Karpas-422 (cell line): ENCODE data around the gene APOC3. TPM values are rescaled to one million over a fixed set of nuclear protein-coding genes. Genes with fewer than 3 reads are reported as not detected.

ENCODE experiments used
- DNase-seq: peaks from one replicate; pipeline ENCODE4 v3.0.0-alpha.2; 2015
- H2AFZ ChIP-seq: fragments of 200-600 bp; sonication (generic); 2 replicates; pipeline ENCODE4 v1.6.1; 2014; ENCODE audit warnings: antibody characterized with exemption, low read length, mixed read lengths
- H3K27ac ChIP-seq: fragments of 200-600 bp; sonication (generic); 2 replicates; pipeline ENCODE4 v1.5.1; 2014; ENCODE audit warnings: mild to moderate bottlenecking, low read length, moderate library complexity
- H3K27me3 ChIP-seq: fragments of 200-600 bp; sonication (generic); 2 replicates; pipeline ENCODE4 v1.6.1; 2014; ENCODE audit warnings: low read length, mixed read lengths
- H3K36me3 ChIP-seq: fragments of 200-600 bp; sonication (generic); 2 replicates; pipeline ENCODE4 v1.6.1; 2014; ENCODE audit warnings: low read length, mixed read lengths; ENCODE audit not compliant: insufficient read depth
- H3K4me1 ChIP-seq: fragments of 200-600 bp; sonication (generic); 2 replicates; pipeline ENCODE4 v1.6.1; 2014; ENCODE audit warnings: mild to moderate bottlenecking, low read length, mixed read lengths
- H3K4me2 ChIP-seq: fragments of 200-600 bp; sonication (generic); 2 replicates; pipeline ENCODE4 v1.6.1; 2014; ENCODE audit warnings: low read length, low read depth, mild to moderate bottlenecking; ENCODE audit not compliant: poor library complexity, severe bottlenecking
- H3K4me3 ChIP-seq: fragments of 200-600 bp; sonication (generic); 2 replicates; pipeline ENCODE4 v1.5.1; 2014; ENCODE audit warnings: mild to moderate bottlenecking, antibody characterized with exemption, low read length, mixed read lengths
- H3K79me2 ChIP-seq: fragments of 200-600 bp; sonication (generic); 2 replicates; pipeline ENCODE4 v1.6.1; 2014; ENCODE audit warnings: mild to moderate bottlenecking, low read length, mixed read lengths
- H3K9ac ChIP-seq: fragments of 200-600 bp; sonication (generic); 2 replicates; pipeline ENCODE4 v1.6.0; 2014; ENCODE audit warnings: low read length
- H3K9me2 ChIP-seq: fragments of 200-600 bp; sonication (generic), shearing (Covaris generic); replicated peaks from 2 replicates; pipeline ENCODE4 v1.6.0; 2014; ENCODE audit warnings: mild to moderate bottlenecking, low read length, moderate library complexity; ENCODE audit not compliant: insufficient read depth
- H3K9me3 ChIP-seq: fragments of 300-700, 200-600 bp; sonication (generic); 2 replicates; pipeline ENCODE4 v1.6.1; 2014; ENCODE audit warnings: low read length, mixed read lengths
- H4K20me1 ChIP-seq: fragments of 200-600 bp; sonication (generic); 2 replicates; pipeline ENCODE4 v1.6.1; 2014; ENCODE audit warnings: mild to moderate bottlenecking, antibody characterized with exemption, low read length, low read depth; ENCODE audit not compliant: insufficient read depth
- total RNA-seq: library from RNA; depleted of rRNA; stranded (reverse); fragments of >200 nt; shearing (Covaris generic); gene quantifications from 2 replicates; pipeline ENCODE4 v1.2.3, GENCODE V29; 2014; ENCODE audit warnings: low replicate concordance

The APOC3 gene
- total RNA-seq, 1 experiment from 2014 or later: not detected

GRCh38 chr11:116823031-116823843, 6.5 kb upstream of the APOC3 start, which contains the start of gene APOA4:
Gene APOA4, minus strand, starts transcription at chr11:116823304. Its CDS starts 113 bp downstream, at chr11:116823191.
- H3K9me3 ChIP-seq: no peaks in the 10 kb centered on the region
- no peaks in the 10 kb centered on the region for H4K20me1 ChIP-seq
- H3K36me3 ChIP-seq: no peaks in the 10 kb centered on the region
- H3K4me1 ChIP-seq: no peaks in the 10 kb centered on the region
- no peaks in the 10 kb centered on the region for H3K79me2 ChIP-seq
- H3K27me3 ChIP-seq: no peaks in the 10 kb centered on the region
- no peak for DNase-seq
- no peak within 1 kb of the TSS for H3K4me2 ChIP-seq
- no peak within 1 kb of the TSS for H3K9ac ChIP-seq
- H3K9me2 ChIP-seq: no peaks in the 10 kb centered on the region
- H3K27ac ChIP-seq: no peak within 1 kb of the TSS
- H2AFZ ChIP-seq: no peak within 1 kb of the TSS
- H3K4me3 ChIP-seq: no peak within 1 kb of the TSS

- Histone ChIP-seq H3K27ac (no peak overlapping the region), H3K9me2 (no peaks in the 10 kb centered on the region), H3K36me3 (no peaks in the 10 kb centered on the region), H3K79me2 (no peaks in the 10 kb centered on the region), H3K4me3 (no peak overlapping the region), H3K9me3 (no peaks in the 10 kb centered on the region), H3K9ac (no peak overlapping the region), H3K27me3 (no peaks in the 10 kb centered on the region), H4K20me1 (no peaks in the 10 kb centered on the region), H3K4me2 (no peak overlapping the region), H2AFZ (no peak overlapping the region), H3K4me1 (no peaks in the 10 kb centered on the region)
- DNase-seq: no peak
These were observed 4.3 kb upstream of the APOC3 start for GRCh38 chr11:116825434-116825833.

- H3K27me3 ChIP-seq: no peaks in the 10 kb centered on the region
- no peak overlapping the region for H2AFZ ChIP-seq
- H3K4me1 ChIP-seq: no peaks in the 10 kb centered on the region
- no peak overlapping the region for H3K4me3 ChIP-seq
- no peak overlapping the region for H3K4me2 ChIP-seq
- no peaks in the 10 kb centered on the region for H3K9me3 ChIP-seq
- no peak for DNase-seq
- no peaks in the 10 kb centered on the region for H3K79me2 ChIP-seq
- no peaks in the 10 kb centered on the region for H4K20me1 ChIP-seq
- no peak overlapping the region for H3K9ac ChIP-seq
- no peak overlapping the region for H3K27ac ChIP-seq
- H3K9me2 ChIP-seq: no peaks in the 10 kb centered on the region
- no peaks in the 10 kb centered on the region for H3K36me3 ChIP-seq
These were observed 3.6 kb upstream of the APOC3 start for GRCh38 chr11:116825854-116826750.

- Histone ChIP-seq H3K9me2 (no peaks in the 10 kb centered on the region), H3K4me1 (no peaks in the 10 kb centered on the region), H3K9me3 (no peaks in the 10 kb centered on the region), H3K4me2 (no peak overlapping the region), H3K79me2 (no peaks in the 10 kb centered on the region), H2AFZ (no peak overlapping the region), H3K4me3 (no peak overlapping the region), H3K27ac (no peak overlapping the region), H3K9ac (no peak overlapping the region), H3K36me3 (no peaks in the 10 kb centered on the region), H4K20me1 (no peaks in the 10 kb centered on the region), H3K27me3 (no peaks in the 10 kb centered on the region)
- DNase-seq: no peak
These were observed 2.8 kb upstream of the APOC3 start for GRCh38 chr11:116826751-116827431.

- no peaks in the 10 kb centered on the region for H3K79me2 ChIP-seq
- no peaks in the 10 kb centered on the region for H3K27me3 ChIP-seq
- no peaks in the 10 kb centered on the region for H3K4me1 ChIP-seq
- no peak for DNase-seq
- H3K4me3 ChIP-seq: no peak overlapping the region
- H3K36me3 ChIP-seq: no peaks in the 10 kb centered on the region
- no peaks in the 10 kb centered on the region for H4K20me1 ChIP-seq
- no peak overlapping the region for H3K27ac ChIP-seq
- H3K9me3 ChIP-seq: no peaks in the 10 kb centered on the region
- no peak overlapping the region for H3K9ac ChIP-seq
- H3K9me2 ChIP-seq: no peaks in the 10 kb centered on the region
- no peak overlapping the region for H2AFZ ChIP-seq
- no peak overlapping the region for H3K4me2 ChIP-seq
These were observed 2.2 kb upstream of the APOC3 start for GRCh38 chr11:116827461-116827860.

GRCh38 chr11:116828632-116829524, 829 bp upstream of the APOC3 start:
- H4K20me1 ChIP-seq: no peaks in the 10 kb centered on the region
- no peak overlapping the region for H3K4me3 ChIP-seq
- no peaks in the 10 kb centered on the region for H3K9me2 ChIP-seq
- no peaks in the 10 kb centered on the region for H3K27me3 ChIP-seq
- H3K9ac ChIP-seq: no peak overlapping the region
- H3K79me2 ChIP-seq: no peaks in the 10 kb centered on the region
- DNase-seq: no peak
- H3K27ac ChIP-seq: no peak overlapping the region
- no peaks in the 10 kb centered on the region for H3K9me3 ChIP-seq
- H3K36me3 ChIP-seq: no peaks in the 10 kb centered on the region
- no peak overlapping the region for H3K4me2 ChIP-seq
- H3K4me1 ChIP-seq: no peaks in the 10 kb centered on the region
- H2AFZ ChIP-seq: no peak overlapping the region

GRCh38 chr11:116830184-116830912, 641 bp downstream of the APOC3 start:
- H3K9ac ChIP-seq: no peak overlapping the region
- no peak overlapping the region for H2AFZ ChIP-seq
- peaks cover 2% of the 10 kb centered on the region for H3K4me1 ChIP-seq
- H3K4me2 ChIP-seq: no peak overlapping the region
- no peaks in the 10 kb centered on the region for H3K9me2 ChIP-seq
- H3K27ac ChIP-seq: no peak overlapping the region
- H3K4me3 ChIP-seq: no peak overlapping the region
- no peaks in the 10 kb centered on the region for H4K20me1 ChIP-seq
- H3K27me3 ChIP-seq: no peaks in the 10 kb centered on the region
- H3K36me3 ChIP-seq: no peaks in the 10 kb centered on the region
- H3K79me2 ChIP-seq: no peaks in the 10 kb centered on the region
- no peak for DNase-seq
- no peaks in the 10 kb centered on the region for H3K9me3 ChIP-seq
